Muscle layer of duodenum (tissue), 2 donors: ENCODE results near the gene ERMARD.
A peak's percentile ranks its signal among the peaks of the same experiment; 100 is the strongest.

Experiments
- H3K27ac ChIP-seq: one replicate; pipeline ENCODE4 v1.7.0; 2013; ENCODE audit warnings: mild to moderate bottlenecking, low read length
- H3K27me3 ChIP-seq: one replicate; pipeline ENCODE4 v1.7.0; 2013; ENCODE audit warnings: low read depth, mild to moderate bottlenecking, control low read depth, low read length
- H3K36me3 ChIP-seq, 2 donors: one replicate each; pipeline ENCODE4 v1.7.0; 2013; ENCODE audit warnings: low read length in 2 of 2, control low read depth in 1 of 2, mild to moderate bottlenecking in 1 of 2; ENCODE audit not compliant: insufficient read depth in 2 of 2, control insufficient read depth in 1 of 2
- H3K4me1 ChIP-seq, 2 donors: one replicate each; pipeline ENCODE4 v1.7.0; 2013; ENCODE audit warnings: low read length in 2 of 2, mild to moderate bottlenecking in 2 of 2, control low read depth in 1 of 2, moderate library complexity in 1 of 2; ENCODE audit not compliant: insufficient read depth in 2 of 2, control insufficient read depth in 1 of 2
- H3K4me3 ChIP-seq, 2 donors: one replicate each; pipeline ENCODE4 v1.7.0; 2013; ENCODE audit warnings: low read length in 2 of 2, low read depth in 1 of 2, mild to moderate bottlenecking in 1 of 2
- H3K9me3 ChIP-seq, 2 donors: one replicate each; pipeline ENCODE4 v1.7.0; 2013; ENCODE audit warnings: low read length in 2 of 2, control low read depth in 1 of 2, mild to moderate bottlenecking in 1 of 2; ENCODE audit not compliant: control insufficient read depth in 1 of 2
- donor health status: healthy.

The ERMARD gene

GRCh38 chr6:169722362-169723199, 28.8 kb upstream of the ERMARD start:
- Histone ChIP-seq H3K4me3 (peak overlapping the region; percentile 74 to 99), H3K9me3 (no peaks in the 10 kb centered on the region), H3K27ac (peak overlapping the region; percentile 93), H3K4me1 (peaks cover 0 to 16% of the 10 kb centered on the region in 2 donors), H3K27me3 (no peaks in the 10 kb centered on the region), H3K36me3 (no peaks in the 10 kb centered on the region)

GRCh38 chr6:169723200-169723909, 28.1 kb upstream of the ERMARD start:
- Histone ChIP-seq H3K27ac (peak overlapping the region; percentile 93), H3K27me3 (no peaks in the 10 kb centered on the region), H3K36me3 (no peaks in the 10 kb centered on the region), H3K4me3 (peak overlapping the region; percentile 74 to 99), H3K4me1 (peaks cover 0 to 16% of the 10 kb centered on the region in 2 donors), H3K9me3 (no peaks in the 10 kb centered on the region)

GRCh38 chr6:169723991-169724493, 27.4 kb upstream of the ERMARD start:
- H3K27ac ChIP-seq: no peak overlapping the region
- no peaks in the 10 kb centered on the region for H3K27me3 ChIP-seq
- H3K9me3 ChIP-seq: no peaks in the 10 kb centered on the region
- no peaks in the 10 kb centered on the region for H3K36me3 ChIP-seq
- peaks cover 0 to 16% of the 10 kb centered on the region in 2 donors for H3K4me1 ChIP-seq
- no peak overlapping the region for H3K4me3 ChIP-seq

GRCh38 chr6:169724494-169725124, 26.8 kb upstream of the ERMARD start, which contains the start of gene PHF10:
Gene PHF10, minus strand, starts transcription at chr6:169724500. Its CDS starts 569 bp downstream, at chr6:169723931.
- H3K4me3 ChIP-seq: peak within 1 kb of the TSS; percentile 74 to 99
- H3K9me3 ChIP-seq: no peaks in the 10 kb centered on the region
- no peaks in the 10 kb centered on the region for H3K27me3 ChIP-seq
- peak within 1 kb of the TSS; percentile 93 for H3K27ac ChIP-seq
- peaks cover 0 to 16% of the 10 kb centered on the region in 2 donors for H3K4me1 ChIP-seq
- no peaks in the 10 kb centered on the region for H3K36me3 ChIP-seq

- Histone ChIP-seq H3K4me1 (peaks cover 0 to 16% of the 10 kb centered on the region in 2 donors), H3K27me3 (no peaks in the 10 kb centered on the region), H3K27ac (peak overlapping the region; percentile 70), H3K4me3 (peak overlapping the region; percentile 50 to 57), H3K36me3 (no peaks in the 10 kb centered on the region), H3K9me3 (no peaks in the 10 kb centered on the region)
These were observed 26.0 kb upstream of the ERMARD start for GRCh38 chr6:169725125-169726048.

GRCh38 chr6:169726049-169726400, 25.4 kb upstream of the ERMARD start:
- H3K4me3 ChIP-seq: no peak overlapping the region
- no peak overlapping the region for H3K27ac ChIP-seq
- no peaks in the 10 kb centered on the region for H3K9me3 ChIP-seq
- no peaks in the 10 kb centered on the region for H3K27me3 ChIP-seq
- H3K4me1 ChIP-seq: peaks cover 0 to 16% of the 10 kb centered on the region in 2 donors
- no peaks in the 10 kb centered on the region for H3K36me3 ChIP-seq

- H3K4me1 ChIP-seq: peaks cover 0 to 7% of the 10 kb centered on the region in 2 donors
- H3K27ac ChIP-seq: no peak overlapping the region
- no peak overlapping the region for H3K4me3 ChIP-seq
- H3K27me3 ChIP-seq: no peaks in the 10 kb centered on the region
- no peaks in the 10 kb centered on the region for H3K36me3 ChIP-seq
- H3K9me3 ChIP-seq: no peaks in the 10 kb centered on the region
These were observed 24.5 kb upstream of the ERMARD start for GRCh38 chr6:169726963-169727362.

- H3K4me3 ChIP-seq: no peak overlapping the region
- H3K36me3 ChIP-seq: no peaks in the 10 kb centered on the region
- no peaks in the 10 kb centered on the region for H3K9me3 ChIP-seq
- no peaks in the 10 kb centered on the region for H3K27me3 ChIP-seq
- no peaks in the 10 kb centered on the region for H3K4me1 ChIP-seq
- H3K27ac ChIP-seq: no peak overlapping the region
These were observed 21.5 kb upstream of the ERMARD start for GRCh38 chr6:169729961-169730360.

- Histone ChIP-seq H3K36me3 (no peaks in the 10 kb centered on the region), H3K9me3 (no peaks in the 10 kb centered on the region), H3K4me1 (no peaks in the 10 kb centered on the region), H3K27ac (no peak overlapping the region), H3K4me3 (no peak overlapping the region), H3K27me3 (no peaks in the 10 kb centered on the region)
These were observed 13.0 kb upstream of the ERMARD start for GRCh38 chr6:169738204-169738975.

GRCh38 chr6:169738976-169739529, 12.4 kb upstream of the ERMARD start:
- H3K27me3 ChIP-seq: no peaks in the 10 kb centered on the region
- no peak overlapping the region for H3K4me3 ChIP-seq
- H3K9me3 ChIP-seq: no peaks in the 10 kb centered on the region
- H3K4me1 ChIP-seq: no peaks in the 10 kb centered on the region
- no peaks in the 10 kb centered on the region for H3K36me3 ChIP-seq
- no peak overlapping the region for H3K27ac ChIP-seq
